ENCODE results near the gene BBC3.
"Not testable (repeated sequence)": the region's sequence is repeated elsewhere in the genome, so short reads cannot be mapped to it uniquely, and the experiment has no call there.

The BBC3 gene

GRCh38 chr19:47230921-47231214, at the start of gene BBC3:
Gene BBC3 (minus strand): TSS chr19:47231199. CDS start chr19:47228431, 2,768 bp downstream.
- H3K4me3 ChIP-seq (replicated peaks in 1 of 2; ENCODE audit: low read depth in 2 of 2, low read length in 2 of 2), result peak within 1 kb of the TSS; percentile 83 to 96
- no peak for DNase-seq (ENCODE audit: low read depth in 2 of 2)
- TF ChIP-seq CTCF (IDR thresholded peaks at IDR 0.05; ENCODE audit: low read depth, low read length), result no peak

- peak; percentile 60 for TF ChIP-seq CTCF (IDR thresholded peaks at IDR 0.05; ENCODE audit: low read depth, low read length)
- H3K4me3 ChIP-seq (replicated peaks in 1 of 2; ENCODE audit: low read depth in 2 of 2, low read length in 2 of 2), result no peak overlapping the region
- DNase-seq (ENCODE audit: low read depth in 2 of 2), result peak in 1 of 2 donors; percentile 41
Observed at GRCh38 chr19:47280183-47280797, 49.3 kb upstream of the BBC3 start.

GRCh38 chr19:47276513-47276912, 45.5 kb upstream of the BBC3 start:
- not testable (repeated sequence) for DNase-seq (ENCODE audit: low read depth in 2 of 2)

GRCh38 chr19:47275791-47276461, 44.9 kb upstream of the BBC3 start:
- TF ChIP-seq CTCF (IDR thresholded peaks at IDR 0.05; ENCODE audit: low read depth, low read length), result no peak
- DNase-seq (ENCODE audit: low read depth in 2 of 2), result peak; percentile 64 to 78
- peak overlapping the region; percentile 51 to 53 for H3K4me3 ChIP-seq (replicated peaks in 1 of 2; ENCODE audit: low read depth in 2 of 2, low read length in 2 of 2)

More at GRCh38 chr19:47276513-47276912, 45.5 kb upstream of the BBC3 start:
- not testable (repeated sequence) for H3K4me3 ChIP-seq (replicated peaks in 1 of 2; ENCODE audit: low read depth in 2 of 2, low read length in 2 of 2)

GRCh38 chr19:47274891-47275761, 44.1 kb upstream of the BBC3 start:
- H3K4me3 ChIP-seq (replicated peaks in 1 of 2; ENCODE audit: low read depth in 2 of 2, low read length in 2 of 2), result peak overlapping the region; percentile 51 to 53
- DNase-seq (ENCODE audit: low read depth in 2 of 2), result peak; percentile 24 to 31
- no peak for TF ChIP-seq CTCF (IDR thresholded peaks at IDR 0.05; ENCODE audit: low read depth, low read length)

GRCh38 chr19:47274071-47274890, 43.3 kb upstream of the BBC3 start, which contains the start of gene INAFM1:
Gene INAFM1 (plus strand): TSS chr19:47274885. CDS start chr19:47274920, 35 bp downstream.
- DNase-seq (ENCODE audit: low read depth in 2 of 2), result peak; percentile 95 to 97
- no peak for TF ChIP-seq CTCF (IDR thresholded peaks at IDR 0.05; ENCODE audit: low read depth, low read length)
- peak within 1 kb of the TSS; percentile 68 to 74 for H3K4me3 ChIP-seq (replicated peaks in 1 of 2; ENCODE audit: low read depth in 2 of 2, low read length in 2 of 2)

Measured in cardiac fibroblast (primary cell).